ENCODE results near the gene SFT2D3.
A peak's percentile ranks its signal among the peaks of the same experiment; 100 is the strongest.

Gene SFT2D3

DNA sequence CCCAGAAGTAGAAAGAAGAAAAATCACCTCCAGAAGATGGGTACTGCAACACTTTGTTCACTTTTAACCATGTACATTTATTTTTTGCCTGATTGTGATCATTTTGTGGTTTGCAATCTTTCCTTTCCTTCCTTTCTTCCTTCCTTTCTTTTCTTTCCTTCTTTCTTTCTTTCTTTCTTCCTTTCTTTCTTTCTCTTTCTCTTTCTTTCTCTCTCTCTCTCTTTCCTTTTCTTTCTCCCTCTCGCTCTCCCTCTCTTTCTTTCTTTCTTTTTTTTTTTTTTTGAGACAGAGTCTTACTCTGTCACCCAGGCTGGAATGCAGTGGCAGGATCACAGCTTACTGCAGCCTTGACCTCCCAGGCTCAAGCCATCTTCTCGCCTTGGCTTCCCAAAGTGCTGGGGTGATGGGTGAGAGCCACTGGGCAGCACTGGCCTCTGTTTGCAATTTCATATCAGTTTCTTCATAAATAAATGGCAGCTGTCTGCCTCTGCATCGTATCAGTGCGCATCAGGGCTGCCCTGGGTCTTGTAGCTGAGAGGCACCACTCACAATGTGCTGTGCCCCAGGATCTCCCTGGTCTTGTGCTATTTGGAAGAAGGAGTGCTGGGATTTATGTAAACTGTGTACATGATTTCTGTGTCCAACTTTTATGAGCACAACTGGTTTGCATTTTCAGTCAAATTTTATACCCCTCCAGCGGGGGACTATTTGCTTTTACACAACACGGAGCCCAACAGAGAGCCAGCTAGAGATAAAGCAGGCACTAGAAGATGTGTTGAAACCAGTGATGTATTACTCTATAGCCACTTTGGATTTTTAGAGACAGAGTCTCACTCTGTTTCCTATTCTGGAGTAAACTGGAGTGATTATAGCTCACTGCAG lies 19.1 kb upstream of the SFT2D3 start:
- TF ChIP-seq POLR2A (IDR thresholded peaks at IDR 0.05; ENCODE audit: low read length) (no peak), GATA1 (IDR thresholded peaks at IDR 0.05; ENCODE audit: low read depth, low read length) (no peak)
- DNase-seq: no peak

- DNase-seq: no peak
- TF ChIP-seq POLR2A (IDR thresholded peaks at IDR 0.05; ENCODE audit: low read length) (no peak), GATA1 (IDR thresholded peaks at IDR 0.05; ENCODE audit: low read depth, low read length) (no peak)
Observed at GRCh38 chr2:127683056-127683455, 18.2 kb upstream of the SFT2D3 start.

GRCh38 chr2:127683757-127684156 lies 17.5 kb upstream of the SFT2D3 start:
- DNase-seq: no peak
- TF ChIP-seq POLR2A (IDR thresholded peaks at IDR 0.05; ENCODE audit: low read length) (no peak), GATA1 (IDR thresholded peaks at IDR 0.05; ENCODE audit: low read depth, low read length) (no peak)

- TF ChIP-seq POLR2A (IDR thresholded peaks at IDR 0.05; ENCODE audit: low read length): no peak
- TF ChIP-seq GATA1 (IDR thresholded peaks at IDR 0.05; ENCODE audit: low read depth, low read length): no peak
- no peak for DNase-seq
Observed at GRCh38 chr2:127685410-127686080, 15.8 kb upstream of the SFT2D3 start.

- TF ChIP-seq GATA1 (IDR thresholded peaks at IDR 0.05; ENCODE audit: low read depth, low read length) (no peak), POLR2A (IDR thresholded peaks at IDR 0.05; ENCODE audit: low read length) (no peak)
- DNase-seq: no peak
Observed at GRCh38 chr2:127688405-127688804, 12.9 kb upstream of the SFT2D3 start.

GRCh38 chr2:127690696-127691095 lies 10.6 kb upstream of the SFT2D3 start:
- DNase-seq: no peak
- no peak for TF ChIP-seq POLR2A (IDR thresholded peaks at IDR 0.05; ENCODE audit: low read length)
- no peak for TF ChIP-seq GATA1 (IDR thresholded peaks at IDR 0.05; ENCODE audit: low read depth, low read length)

DNA sequence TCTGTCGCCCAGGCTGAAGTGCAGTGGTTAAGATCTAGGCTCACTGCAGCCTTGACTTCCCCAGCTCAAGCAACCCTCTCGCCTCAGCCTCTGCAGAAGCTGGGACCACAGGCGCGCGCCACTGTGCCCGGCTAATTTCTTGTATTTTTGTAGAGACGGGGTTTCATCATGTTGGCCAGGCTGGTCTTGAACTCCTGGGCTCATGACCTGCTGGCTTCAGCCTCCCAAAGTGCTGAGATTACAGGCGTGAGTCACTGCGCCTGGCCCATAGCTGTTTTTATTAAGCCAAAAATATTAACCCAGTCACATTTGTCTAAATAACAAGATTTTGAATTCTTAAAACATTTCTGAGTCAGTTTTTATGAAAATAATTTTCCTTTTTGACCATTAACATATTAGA lies 6.3 kb upstream of the SFT2D3 start:
- no peak for DNase-seq
- TF ChIP-seq GATA1 (IDR thresholded peaks at IDR 0.05; ENCODE audit: low read depth, low read length) (no peak), POLR2A (IDR thresholded peaks at IDR 0.05; ENCODE audit: low read length) (no peak)

DNA sequence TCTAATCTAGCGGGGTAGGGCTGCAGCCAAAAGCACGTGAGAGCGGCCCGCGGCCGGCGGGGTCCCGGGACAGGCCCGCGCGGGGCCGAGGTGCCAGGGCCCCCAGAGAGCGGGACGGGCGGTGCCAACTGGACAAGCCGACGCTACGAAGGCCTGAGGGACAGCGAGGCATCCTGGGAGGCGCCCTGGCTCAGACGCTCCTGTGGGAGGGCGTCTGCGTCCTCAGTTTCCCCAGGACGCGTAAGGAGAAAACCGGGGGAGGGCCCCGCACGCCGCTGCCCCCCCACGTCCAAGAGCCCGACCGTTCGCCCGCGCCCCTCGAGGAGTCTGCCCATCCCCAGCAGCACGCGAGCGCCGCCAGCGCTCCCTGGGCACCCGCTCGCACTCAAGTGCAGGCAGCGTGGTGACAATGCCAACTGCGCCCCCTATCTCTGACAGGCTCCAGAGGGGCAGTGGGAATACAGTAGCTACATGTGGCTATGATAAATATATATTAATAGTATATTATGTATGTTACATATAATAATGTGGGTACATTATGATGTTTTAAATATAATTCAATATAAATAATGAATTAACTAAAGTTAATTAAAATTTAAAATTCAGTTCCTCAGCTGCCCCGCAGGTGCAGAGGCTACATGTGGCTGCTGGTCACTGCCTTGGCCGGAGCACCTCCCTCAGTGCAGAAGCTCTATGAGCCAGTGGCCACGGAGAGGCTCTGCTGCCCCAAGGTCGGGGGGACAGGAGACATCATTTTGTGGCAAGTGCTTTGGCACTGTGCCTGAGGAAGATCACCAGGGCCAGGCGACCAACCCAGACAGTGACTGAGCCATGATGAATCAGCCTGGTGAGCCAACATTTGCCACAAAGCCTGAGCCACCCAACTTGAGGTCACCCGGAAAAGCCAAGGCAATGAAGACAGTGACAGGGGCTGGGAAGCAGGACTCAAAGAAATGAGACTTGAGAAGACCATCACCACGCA lies 5.5 kb upstream of the SFT2D3 start:
- DNase-seq: peak; percentile 69 to 70
- TF ChIP-seq POLR2A (IDR thresholded peaks at IDR 0.05; ENCODE audit: low read length) (no peak), GATA1 (IDR thresholded peaks at IDR 0.05; ENCODE audit: low read depth, low read length) (no peak)

DNA sequence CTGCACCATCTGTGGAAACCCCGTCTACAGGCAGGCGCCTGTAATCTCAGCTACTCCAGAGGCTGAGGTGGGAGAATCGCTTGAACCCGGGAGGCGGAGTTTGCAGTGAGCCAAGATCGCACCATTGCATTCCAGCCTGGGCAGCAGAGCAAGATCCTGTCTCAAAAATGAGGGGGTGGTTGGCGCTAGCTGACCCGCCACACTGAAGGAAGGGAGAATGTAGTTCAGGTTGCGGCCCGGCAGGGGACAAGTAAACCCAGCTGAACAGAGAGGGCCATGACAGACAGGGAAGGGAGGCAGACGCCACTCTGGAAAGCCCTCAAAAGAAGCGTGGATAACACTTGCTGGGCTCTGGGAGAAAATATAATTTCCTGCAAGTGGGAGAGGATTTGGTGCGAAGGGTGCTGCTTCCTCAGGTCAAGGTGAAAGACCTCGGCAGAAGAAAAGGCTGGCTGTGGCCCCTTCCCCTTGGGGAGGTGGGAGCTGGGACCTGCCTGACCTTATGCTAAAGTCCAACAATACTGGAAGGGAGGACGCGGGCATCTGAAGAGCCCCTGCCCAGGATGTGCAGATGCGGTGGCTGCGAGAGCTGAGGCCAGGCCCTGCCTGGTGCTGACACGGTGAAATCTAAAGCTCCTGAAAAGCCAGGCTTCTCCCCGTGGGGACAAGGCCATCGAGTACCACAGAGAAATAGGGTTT lies 3.7 kb upstream of the SFT2D3 start:
- DNase-seq: no peak
- TF ChIP-seq GATA1 (IDR thresholded peaks at IDR 0.05; ENCODE audit: low read depth, low read length) (no peak), POLR2A (IDR thresholded peaks at IDR 0.05; ENCODE audit: low read length) (no peak)

DNA sequence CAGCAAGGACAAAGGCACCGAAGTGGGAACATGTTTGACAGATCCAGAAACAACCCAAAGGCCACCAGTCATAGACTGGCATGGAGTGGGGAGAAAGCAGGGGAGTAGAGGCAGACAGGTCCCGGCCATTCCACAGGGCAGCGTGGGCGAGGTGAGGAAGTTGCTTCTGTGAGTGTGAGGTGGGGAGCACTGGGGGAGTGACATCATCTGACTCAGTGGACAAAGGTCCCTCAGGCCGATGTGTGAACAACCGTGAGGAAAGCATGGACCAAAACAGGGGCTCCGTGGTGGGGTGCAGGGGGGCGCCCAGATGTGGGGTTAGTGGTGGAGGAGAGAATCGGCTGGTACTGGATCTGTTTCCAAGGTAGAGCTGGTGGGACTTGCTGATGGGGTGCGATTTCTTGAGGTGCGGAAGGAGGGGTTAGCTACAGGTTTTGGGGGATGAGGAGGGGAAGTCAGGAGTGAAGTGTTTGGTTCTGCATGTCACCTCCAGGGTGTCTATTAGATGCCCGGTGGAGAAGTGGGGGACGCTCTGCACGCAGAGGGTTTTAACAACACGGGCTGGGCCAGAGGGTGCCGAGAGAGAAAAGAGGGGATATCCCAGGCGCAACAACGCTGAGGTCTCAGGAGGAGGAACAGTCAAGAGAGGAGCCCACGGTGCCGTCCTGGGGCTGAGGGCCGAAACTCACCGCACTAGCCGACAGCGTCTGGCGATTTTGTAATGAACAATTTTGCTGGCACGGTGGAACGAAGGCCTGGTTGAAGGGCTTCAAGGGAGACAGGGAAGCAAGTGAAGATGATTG lies 2.5 kb upstream of the SFT2D3 start:
- no peak for DNase-seq
- TF ChIP-seq POLR2A (IDR thresholded peaks at IDR 0.05; ENCODE audit: low read length): no peak
- TF ChIP-seq GATA1 (IDR thresholded peaks at IDR 0.05; ENCODE audit: low read depth, low read length): no peak

DNA sequence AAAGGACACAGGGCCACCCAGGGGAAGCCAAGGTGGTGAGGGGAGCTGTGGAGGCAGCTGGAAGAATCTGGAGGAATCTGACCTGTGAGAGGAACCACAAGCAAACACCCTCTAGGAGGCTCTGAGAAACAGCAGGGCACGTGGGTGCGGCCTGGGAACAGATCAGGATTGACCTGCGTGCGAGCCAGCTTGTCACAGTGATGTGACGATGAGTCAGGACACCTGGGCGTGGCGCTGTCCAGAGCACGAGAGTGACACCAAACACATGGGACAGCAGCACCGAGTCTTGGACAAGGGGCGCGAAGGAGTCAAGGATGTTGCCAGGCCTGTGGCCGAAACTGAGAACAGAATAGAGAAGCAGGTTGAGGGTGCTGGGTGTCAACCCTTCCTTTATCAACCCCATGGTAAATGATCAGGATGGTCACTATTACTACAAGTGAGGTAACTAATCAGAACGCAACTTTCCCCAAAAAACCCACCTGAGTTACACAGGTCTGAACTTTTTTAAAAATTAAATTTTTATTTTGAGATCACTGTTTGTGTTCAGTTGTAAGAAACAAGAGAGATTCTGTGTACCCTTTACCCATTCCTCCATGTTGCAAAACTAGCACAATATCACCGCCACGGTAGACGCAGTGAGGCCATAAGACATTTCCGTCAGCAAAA lies 637 bp upstream of the SFT2D3 start:
- TF ChIP-seq GATA1 (IDR thresholded peaks at IDR 0.05; ENCODE audit: low read depth, low read length): no peak
- no peak for TF ChIP-seq POLR2A (IDR thresholded peaks at IDR 0.05; ENCODE audit: low read length)
- DNase-seq: peak; percentile 71 to 78

Data from erythroblast (primary cell).